Measurements from ENCODE around the gene ZMYM4.
"Not testable (repeated sequence)": the region's sequence is repeated elsewhere in the genome, so short reads cannot be mapped to it uniquely, and the experiment has no call there.

ZMYM4 gene

GRCh38 chr1:35268282-35269200, at the start of gene ZMYM4:
TSS of gene ZMYM4 (plus strand) at chr1:35268709. CDS start at chr1:35269047, 338 bp downstream.
- peak; percentile 70 to 78 (median 73) for DNase-seq (ENCODE audit: low read depth in 3 of 3, low spot score in 1 of 3)

GRCh38 chr1:35220976-35221375, 47.5 kb upstream of the ZMYM4 start:
- DNase-seq (ENCODE audit: low read depth in 3 of 3, low spot score in 1 of 3): no peak

DNA sequence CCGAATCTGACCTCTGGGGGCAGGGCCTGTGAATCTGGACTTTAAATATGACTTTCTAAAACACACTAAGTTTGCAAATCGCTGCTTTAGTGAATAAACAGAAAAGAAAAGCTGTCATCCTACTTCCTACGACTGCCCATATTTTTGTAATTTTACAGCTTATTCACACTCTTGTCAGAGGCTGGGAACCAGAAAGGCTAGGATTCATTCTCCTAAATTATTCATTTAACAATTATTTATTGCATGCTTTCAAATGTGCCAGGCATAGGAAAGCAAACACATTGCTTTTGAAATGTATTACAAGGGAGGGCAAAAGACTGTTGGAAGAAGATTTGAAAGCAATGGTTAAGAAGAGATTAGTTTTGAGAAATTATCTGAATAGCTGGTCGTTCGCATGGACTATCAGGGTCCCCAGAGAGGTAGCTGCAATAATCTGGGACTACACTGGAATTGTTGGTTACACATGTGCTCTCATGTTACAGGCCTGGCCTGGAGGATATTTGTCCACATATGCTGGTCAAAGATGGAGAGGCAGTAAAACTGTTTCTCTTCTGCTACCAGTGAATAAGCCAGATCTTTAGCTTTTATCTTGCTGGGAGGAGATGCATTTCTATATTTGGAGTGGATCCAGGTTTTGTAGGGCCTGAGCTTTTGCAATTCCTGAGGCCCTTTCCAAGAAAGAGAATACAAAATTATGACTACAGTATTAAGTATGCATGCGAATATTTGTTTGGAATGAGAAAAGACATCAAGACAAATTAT, 46.0 kb upstream of the ZMYM4 start:
- DNase-seq (ENCODE audit: low read depth in 3 of 3, low spot score in 1 of 3): no peak

DNA sequence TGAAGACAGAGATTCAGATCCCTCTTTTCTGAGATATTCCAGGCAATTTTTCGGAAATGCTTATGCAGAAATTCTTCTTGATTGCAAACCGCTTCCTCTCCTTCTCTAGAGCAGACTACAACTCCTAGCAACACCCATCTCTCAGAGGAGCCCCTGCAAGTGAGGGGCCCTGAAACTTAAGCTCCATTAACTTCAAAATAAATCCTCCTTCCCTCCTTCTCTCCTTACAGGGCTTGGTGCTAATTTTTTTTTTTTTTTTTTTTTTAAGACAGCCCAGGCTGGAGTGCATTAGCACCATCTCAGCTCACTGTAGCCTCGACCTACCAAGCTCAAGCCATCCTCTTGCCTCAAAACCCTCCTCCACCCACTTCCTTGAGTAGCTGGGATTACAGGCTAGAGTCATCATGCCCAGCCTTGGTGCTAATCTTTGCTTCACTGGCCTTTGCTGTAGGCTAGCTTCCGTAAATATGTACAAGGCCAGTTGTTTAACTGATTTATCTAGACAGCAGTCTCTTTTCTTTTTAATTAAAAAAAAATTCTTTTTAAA, 45.4 kb upstream of the ZMYM4 start:
- no peak for DNase-seq (ENCODE audit: low read depth in 3 of 3, low spot score in 1 of 3)

- no peak for DNase-seq (ENCODE audit: low read depth in 3 of 3, low spot score in 1 of 3)
Observed at GRCh38 chr1:35226546-35226945, 42.0 kb upstream of the ZMYM4 start.

DNA sequence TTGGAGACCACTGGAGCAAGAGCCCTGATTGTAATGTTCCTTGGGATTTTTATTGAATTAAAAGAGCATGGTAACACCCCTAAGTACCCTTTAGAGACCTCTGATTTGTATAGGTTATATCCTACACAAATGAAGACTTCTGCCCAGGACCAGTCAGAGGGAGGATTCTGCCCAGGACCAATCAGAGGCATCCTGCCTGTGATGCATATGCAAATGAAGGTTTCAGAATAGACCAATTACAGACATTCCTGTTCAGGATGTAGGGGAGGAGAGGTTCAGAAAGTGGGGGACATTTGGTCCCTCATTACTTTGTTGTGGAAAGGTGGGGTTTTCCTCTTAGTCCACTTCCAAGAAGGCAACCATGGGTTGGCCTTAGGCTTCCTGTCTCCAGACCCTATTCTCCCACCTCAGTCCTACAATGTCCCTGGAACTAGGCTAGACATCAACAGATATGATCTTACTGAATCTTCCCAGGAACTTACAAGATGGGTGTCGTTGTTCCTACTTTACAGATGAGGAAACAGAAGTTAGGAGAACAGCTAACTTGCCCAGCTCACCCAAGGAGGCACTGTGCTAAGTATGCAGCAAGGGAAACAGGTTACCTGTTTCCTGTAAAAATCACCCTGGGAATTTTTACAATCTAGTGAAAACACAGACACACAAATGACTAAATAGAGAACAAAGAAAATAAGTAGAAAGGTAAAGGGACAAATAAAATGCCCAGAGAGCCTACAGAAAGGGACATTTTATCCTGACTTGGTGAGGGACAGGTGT, 38.7 kb upstream of the ZMYM4 start:
- DNase-seq (ENCODE audit: low read depth in 3 of 3, low spot score in 1 of 3): no peak

GRCh38 chr1:35231287-35231686, 37.2 kb upstream of the ZMYM4 start:
- DNase-seq (ENCODE audit: low read depth in 3 of 3, low spot score in 1 of 3): no peak

GRCh38 chr1:35236772-35237171, 31.7 kb upstream of the ZMYM4 start:
- DNase-seq (ENCODE audit: low read depth in 3 of 3, low spot score in 1 of 3): not testable (repeated sequence)

GRCh38 chr1:35243691-35244090, 24.8 kb upstream of the ZMYM4 start:
- DNase-seq (ENCODE audit: low read depth in 3 of 3, low spot score in 1 of 3): no peak

- no peak for DNase-seq (ENCODE audit: low read depth in 3 of 3, low spot score in 1 of 3)
Observed at GRCh38 chr1:35247256-35247655, 21.3 kb upstream of the ZMYM4 start.

DNA sequence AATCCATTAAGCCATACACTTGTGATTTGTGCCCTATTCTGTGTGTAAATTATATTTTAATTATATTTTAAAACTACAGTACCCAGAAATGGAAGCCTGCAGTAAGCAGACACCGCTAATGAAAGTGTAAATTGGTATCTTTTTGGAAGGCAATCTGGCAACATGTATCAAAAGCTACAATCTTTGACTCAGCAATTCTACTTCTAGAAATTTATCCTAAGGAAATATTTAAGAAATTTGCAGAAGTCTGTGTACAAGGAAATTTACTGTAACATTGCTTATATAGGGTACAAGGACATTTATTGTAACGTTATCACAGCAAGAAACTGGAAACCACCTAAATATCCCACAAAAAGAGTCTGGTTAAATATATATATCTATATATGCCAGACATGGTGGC, 14.6 kb upstream of the ZMYM4 start:
- no peak for DNase-seq (ENCODE audit: low read depth in 3 of 3, low spot score in 1 of 3)

DNA sequence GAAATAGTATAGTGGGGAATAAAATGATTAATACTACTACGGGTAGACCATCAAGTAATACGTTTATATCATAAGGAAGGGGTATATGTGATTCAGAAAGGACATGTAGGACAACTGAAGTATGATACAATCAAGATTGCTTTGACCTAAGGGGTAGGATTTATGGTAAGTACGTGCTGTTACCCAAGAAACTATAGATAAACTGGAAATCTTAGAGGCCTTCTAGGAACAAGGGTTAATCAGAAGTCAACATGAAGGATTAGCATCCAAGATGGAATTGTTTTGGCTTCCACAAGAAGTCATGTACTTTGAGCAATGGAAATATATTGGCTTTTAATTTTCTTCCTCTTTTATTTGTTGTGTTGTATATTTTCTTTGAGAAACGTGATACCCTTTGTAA, 13.2 kb upstream of the ZMYM4 start:
- DNase-seq (ENCODE audit: low read depth in 3 of 3, low spot score in 1 of 3): no peak

DNA sequence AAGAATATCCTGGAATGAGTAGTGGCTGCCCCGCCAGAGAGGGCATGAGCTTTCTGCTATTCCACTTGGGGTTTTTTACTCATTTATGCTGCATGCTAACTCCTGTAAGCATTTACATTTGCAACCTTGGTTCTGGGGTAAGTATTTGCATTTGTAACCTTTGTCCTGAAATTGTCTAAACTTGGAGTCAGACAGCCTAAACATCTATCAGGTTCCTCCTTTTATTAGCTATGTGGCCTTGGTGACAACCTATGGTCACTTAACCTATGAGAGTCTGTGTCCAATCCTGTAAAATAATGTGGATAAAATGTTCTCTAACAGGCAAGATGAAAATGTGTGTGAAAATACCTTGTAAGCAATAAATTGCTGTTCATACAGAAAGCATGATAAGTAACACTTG, 8.9 kb upstream of the ZMYM4 start:
- DNase-seq (ENCODE audit: low read depth in 3 of 3, low spot score in 1 of 3): no peak

- DNase-seq (ENCODE audit: low read depth in 3 of 3, low spot score in 1 of 3): no peak
Observed at GRCh38 chr1:35261412-35262120, 6.9 kb upstream of the ZMYM4 start.

- no peak for DNase-seq (ENCODE audit: low read depth in 3 of 3, low spot score in 1 of 3)
Observed at GRCh38 chr1:35264035-35264434, 4.5 kb upstream of the ZMYM4 start.

- no peak for DNase-seq (ENCODE audit: low read depth in 3 of 3, low spot score in 1 of 3)
Observed at GRCh38 chr1:35264871-35265270, 3.6 kb upstream of the ZMYM4 start.

GRCh38 chr1:35266306-35266705, 2.2 kb upstream of the ZMYM4 start:
- DNase-seq (ENCODE audit: low read depth in 3 of 3, low spot score in 1 of 3): no peak

DNA sequence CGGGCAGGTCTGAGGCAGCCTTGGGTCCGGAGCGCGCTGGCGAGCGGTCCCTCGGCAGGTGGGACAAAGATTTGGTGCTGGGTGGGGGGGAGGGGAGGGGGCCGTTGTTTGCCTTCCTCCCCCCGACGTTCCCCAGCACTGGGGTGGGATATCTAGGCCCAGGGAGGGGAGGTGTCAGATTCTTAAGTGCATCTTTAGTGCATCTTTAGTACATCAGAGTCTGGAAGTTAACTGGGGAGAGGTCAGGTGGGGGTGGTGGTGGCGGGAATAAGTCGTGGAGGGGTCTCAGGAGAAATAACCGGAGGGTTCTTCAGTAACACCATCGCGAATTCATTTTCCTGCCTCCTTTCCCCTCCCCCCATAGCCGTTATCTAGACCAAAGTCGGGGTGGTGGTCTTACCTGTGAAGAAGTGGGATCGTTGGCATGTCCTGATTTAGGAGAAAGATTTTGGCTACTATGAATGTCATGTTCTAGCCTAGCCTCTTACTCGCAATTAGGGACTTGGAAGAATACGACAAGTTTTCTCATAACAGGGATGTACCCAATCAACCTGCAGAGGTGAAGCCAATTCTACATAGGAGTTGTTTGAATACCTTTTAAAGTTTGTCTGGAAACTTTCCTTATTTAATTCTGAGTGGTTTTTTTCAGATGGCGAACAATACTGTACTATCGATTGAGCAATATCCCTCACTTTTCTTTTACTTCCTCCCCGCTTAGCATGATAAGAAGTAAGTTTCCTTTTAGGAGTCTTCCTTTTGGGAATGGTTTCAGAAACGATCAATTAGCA, 886 bp downstream of the ZMYM4 start:
- no peak for DNase-seq (ENCODE audit: low read depth in 3 of 3, low spot score in 1 of 3)

- DNase-seq (ENCODE audit: low read depth in 3 of 3, low spot score in 1 of 3): no peak
Observed at GRCh38 chr1:35269989-35270289, 1.4 kb downstream of the ZMYM4 start.

GRCh38 chr1:35270836-35271235, 2.3 kb downstream of the ZMYM4 start:
- DNase-seq (ENCODE audit: low read depth in 3 of 3, low spot score in 1 of 3): no peak

Measured in stimulated activated CD4-positive, alpha-beta T cell treated with anti-CD3 and anti-CD28 coated beads, TNF-alpha, amount 100 ng/mL, for 1 hour (primary cell).